Mesothelial cell of epicardium (in vitro differentiated cells): ENCODE results near the gene SMAD9. TPM values are rescaled to one million over a fixed set of nuclear protein-coding genes. Genes with fewer than 3 reads are reported as not detected.

ENCODE experiments used
- DNase-seq, 2 experiments: peaks; one replicate each; pipeline ENCODE4 v3.0.0; 2021; ENCODE audit warnings: low spot score in 2 of 2; ENCODE audit not compliant: unreplicated experiment in 2 of 2
- H3K27ac Mint-ChIP-seq: 2 replicates; pipeline ENCODE4 v1.8.0; 2021; ENCODE audit warnings: mixed read lengths
- H3K27me3 Mint-ChIP-seq: 2 replicates; pipeline ENCODE4 v1.8.0; 2021; ENCODE audit warnings: low read depth, mixed read lengths
- H3K36me3 Mint-ChIP-seq: 2 replicates; pipeline ENCODE4 v1.8.0; 2021; ENCODE audit warnings: mixed read lengths
- H3K4me1 Mint-ChIP-seq: 2 replicates; pipeline ENCODE4 v1.8.0; 2021; ENCODE audit warnings: mixed read lengths
- H3K4me3 Mint-ChIP-seq: 2 replicates; pipeline ENCODE4 v1.8.0; 2021; ENCODE audit warnings: mild to moderate bottlenecking, moderate library complexity, mixed read lengths
- H3K9me3 Mint-ChIP-seq: 2 replicates; pipeline ENCODE4 v1.8.0; 2021; ENCODE audit warnings: mixed read lengths
- CTCF ChIP-seq: fragments of 200-600 bp; sonication (generic); IDR thresholded peaks from one replicate; pipeline ENCODE4 v1.5.0; 2021; ENCODE audit warnings: antibody characterized with exemption; ENCODE audit not compliant: unreplicated experiment
- total RNA-seq: library from RNA; stranded (reverse); gene quantifications from 3 replicates; pipeline ENCODE4 v1.2.1, GENCODE V29; 2021

The SMAD9 gene
- total RNA-seq, 1 donor from 2014 or later = 30.9 TPM

- H3K27ac Mint-ChIP-seq = no peak overlapping the region
- no peak for TF ChIP-seq CTCF
- H3K4me1 Mint-ChIP-seq = no peaks in the 10 kb centered on the region
- H3K9me3 Mint-ChIP-seq = no peaks in the 10 kb centered on the region
- H3K27me3 Mint-ChIP-seq = no peaks in the 10 kb centered on the region
- DNase-seq = no peak
- H3K4me3 Mint-ChIP-seq = no peak overlapping the region
- H3K36me3 Mint-ChIP-seq = peaks cover 34% of the 10 kb centered on the region
Measured at GRCh38 chr13:36950920-36951319, 30.9 kb upstream of the SMAD9 start.

- no peak for TF ChIP-seq CTCF
- no peaks in the 10 kb centered on the region for H3K9me3 Mint-ChIP-seq
- H3K27ac Mint-ChIP-seq = no peak overlapping the region
- no peaks in the 10 kb centered on the region for H3K27me3 Mint-ChIP-seq
- H3K36me3 Mint-ChIP-seq = peaks cover 30% of the 10 kb centered on the region
- H3K4me1 Mint-ChIP-seq = peaks cover 3% of the 10 kb centered on the region
- H3K4me3 Mint-ChIP-seq = no peak overlapping the region
- DNase-seq = no peak
Measured at GRCh38 chr13:36950330-36950729, 30.3 kb upstream of the SMAD9 start.

GRCh38 chr13:36945078-36945477 lies 25.0 kb upstream of the SMAD9 start:
- TF ChIP-seq CTCF = no peak

GRCh38 chr13:36925603-36926002 lies 5.6 kb upstream of the SMAD9 start:
- peaks cover 12% of the 10 kb centered on the region for H3K4me1 Mint-ChIP-seq
- H3K4me3 Mint-ChIP-seq = no peak overlapping the region
- no peaks in the 10 kb centered on the region for H3K36me3 Mint-ChIP-seq
- H3K9me3 Mint-ChIP-seq = no peaks in the 10 kb centered on the region
- no peaks in the 10 kb centered on the region for H3K27me3 Mint-ChIP-seq
- H3K27ac Mint-ChIP-seq = no peak overlapping the region
- no peak for TF ChIP-seq CTCF
- no peak for DNase-seq

More at GRCh38 chr13:36945078-36945477, 25.0 kb upstream of the SMAD9 start:
- Mint-ChIP-seq H3K27me3 (no peaks in the 10 kb centered on the region), H3K4me3 (no peak overlapping the region), H3K36me3 (peaks cover 19% of the 10 kb centered on the region), H3K9me3 (peaks cover 17% of the 10 kb centered on the region), H3K4me1 (peaks cover 7% of the 10 kb centered on the region), H3K27ac (no peak overlapping the region)
- no peak for DNase-seq

GRCh38 chr13:36924001-36924400 lies 4.0 kb upstream of the SMAD9 start:
- no peak overlapping the region for H3K27ac Mint-ChIP-seq
- peaks cover 16% of the 10 kb centered on the region for H3K4me1 Mint-ChIP-seq
- no peak for DNase-seq
- no peaks in the 10 kb centered on the region for H3K36me3 Mint-ChIP-seq
- H3K27me3 Mint-ChIP-seq = no peaks in the 10 kb centered on the region
- no peak for TF ChIP-seq CTCF
- H3K9me3 Mint-ChIP-seq = no peaks in the 10 kb centered on the region
- H3K4me3 Mint-ChIP-seq = no peak overlapping the region
